ENCODE data around the gene TRIO. TPM values are rescaled to one million over a fixed set of nuclear protein-coding genes. Genes with fewer than 3 reads are reported as not detected.

The TRIO gene
- total and polyA plus RNA-seq, 2 donors, result 35.8 to 233 TPM

DNA sequence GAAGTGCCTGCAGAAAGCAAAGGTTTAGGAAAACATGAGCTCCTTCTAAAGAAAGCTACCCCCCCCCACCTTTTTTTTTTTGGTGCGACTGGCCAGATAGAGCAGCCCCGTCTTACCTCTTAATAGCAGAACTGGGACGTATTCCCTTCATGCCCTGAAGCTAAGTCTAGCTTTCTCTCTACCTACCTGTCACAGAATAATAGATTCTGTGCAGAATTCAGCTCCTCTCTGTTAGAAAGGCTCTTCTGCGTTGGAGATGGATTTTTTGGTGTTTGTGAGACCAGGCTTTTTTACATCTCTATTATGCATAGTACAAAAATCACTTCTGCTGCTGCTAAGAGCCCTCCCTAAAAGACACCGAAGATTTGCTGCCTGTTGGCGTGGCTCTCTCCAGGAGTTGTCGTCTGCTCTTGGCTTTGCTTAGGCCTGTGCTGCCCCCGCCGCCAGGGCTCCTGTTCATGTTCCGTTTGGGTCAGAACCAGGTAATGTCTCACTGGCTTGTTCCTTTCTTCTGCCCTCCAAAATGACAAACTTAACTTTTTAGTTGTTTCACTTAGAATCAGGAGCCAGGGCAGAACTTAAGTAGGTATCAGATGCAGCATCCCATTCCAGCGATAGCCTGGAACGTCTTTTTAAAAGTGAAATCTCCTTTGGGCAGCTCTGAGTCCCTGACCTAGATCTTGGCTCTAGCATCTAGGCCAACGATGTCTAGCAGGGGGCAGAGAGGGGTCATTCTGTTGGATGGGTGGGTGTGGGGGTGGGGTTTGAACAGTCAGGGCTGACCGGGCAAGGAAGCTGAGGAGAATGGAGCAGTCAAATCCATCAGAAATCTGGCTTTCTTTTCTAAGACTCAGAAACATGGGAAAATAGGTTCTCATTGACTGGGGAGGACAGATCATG lies 2.5 kb downstream of the TRIO start:
- WGBS, result 30% methylated on average over 14 of the region's 14 CpGs
- Histone ChIP-seq H3K36me3 (ENCODE audit: insufficient read depth) (no peaks in the 10 kb centered on the region), H3K27ac (ENCODE audit: low read depth) (peak overlapping the region; percentile 35), H3K4me1 (ENCODE audit: insufficient read depth) (no peaks in the 10 kb centered on the region), H3K4me3 (ENCODE audit: low read depth, low read length) (peak overlapping the region; percentile 94)
- DNase-seq (ENCODE audit: extremely low spot score), result no peak

DNA sequence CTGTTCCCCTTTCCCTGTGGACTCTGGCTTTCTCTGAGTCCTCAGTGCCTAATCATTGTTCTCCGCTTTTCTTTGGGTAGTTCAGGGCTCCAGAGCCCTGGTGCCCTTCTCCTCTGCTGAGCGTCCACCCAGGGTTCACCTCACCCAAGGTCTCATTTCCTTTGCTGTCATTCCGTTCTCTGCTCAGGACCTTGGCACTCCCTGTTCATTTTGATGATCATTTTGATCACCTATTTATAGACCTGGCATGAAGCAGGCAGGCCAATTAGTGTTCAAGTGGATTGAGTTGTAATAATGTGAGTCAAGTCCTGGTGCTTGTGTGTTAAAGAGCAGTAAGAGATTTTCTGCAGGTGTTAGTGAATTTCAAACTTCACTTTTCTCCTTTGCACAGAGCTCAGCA lies 3.6 kb downstream of the TRIO start:
- Histone ChIP-seq H3K27ac (ENCODE audit: low read depth) (no peak overlapping the region), H3K4me1 (ENCODE audit: insufficient read depth) (no peaks in the 10 kb centered on the region), H3K4me3 (ENCODE audit: low read depth, low read length) (no peak overlapping the region), H3K36me3 (ENCODE audit: insufficient read depth) (no peaks in the 10 kb centered on the region)
- DNase-seq (ENCODE audit: extremely low spot score), result no peak
- WGBS, result 82% methylated on average over 3 of the region's 3 CpGs

DNA sequence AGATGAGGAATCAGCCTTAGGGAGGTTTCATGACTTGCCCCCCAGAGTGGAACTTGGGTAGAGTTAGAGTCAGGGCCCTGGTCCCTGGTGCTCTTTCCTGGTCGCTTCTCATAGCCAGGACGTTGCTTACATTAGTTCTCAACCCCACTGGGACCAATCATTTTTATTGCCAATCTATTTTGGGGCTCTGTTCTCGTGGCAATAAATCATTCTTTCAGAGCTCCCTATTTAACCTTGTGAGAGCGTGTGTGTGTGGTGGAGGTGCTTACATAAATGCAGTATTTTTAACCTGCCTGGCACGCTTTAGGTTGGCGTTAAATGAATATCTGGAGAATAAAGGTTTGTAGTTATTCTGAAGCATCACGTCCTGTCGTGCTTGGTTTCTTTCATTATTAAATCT lies 4.1 kb downstream of the TRIO start:
- H3K36me3 ChIP-seq (ENCODE audit: insufficient read depth), result no peaks in the 10 kb centered on the region
- whole genome bisulfite sequencing, result 34% methylated on average over 8 of the region's 8 CpGs
- H3K27ac ChIP-seq (ENCODE audit: low read depth), result no peak overlapping the region
- H3K4me1 ChIP-seq (ENCODE audit: insufficient read depth), result no peaks in the 10 kb centered on the region
- no peak overlapping the region for H3K4me3 ChIP-seq (ENCODE audit: low read depth, low read length)
- no peak for DNase-seq (ENCODE audit: extremely low spot score)

DNA sequence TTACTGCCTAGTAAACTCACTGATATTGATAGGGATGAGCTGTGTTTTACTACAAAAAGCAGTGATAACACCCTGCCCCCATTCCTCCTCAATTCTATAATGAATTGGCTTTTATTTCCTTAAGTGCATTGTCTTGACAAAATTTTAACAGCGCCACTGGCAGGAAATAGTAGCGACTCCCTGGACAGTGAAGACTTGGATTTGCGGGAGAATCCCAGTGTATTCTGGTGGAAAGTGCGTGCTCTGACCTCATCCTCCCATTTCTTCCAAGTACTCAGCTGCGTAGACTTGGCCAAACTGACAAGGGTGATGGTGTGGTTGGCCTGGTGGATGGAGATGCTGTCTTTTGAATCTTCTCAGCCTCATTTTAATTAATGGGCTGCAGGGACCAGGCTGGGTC lies 5.3 kb downstream of the TRIO start:
- Histone ChIP-seq H3K27ac (ENCODE audit: low read depth) (no peak overlapping the region), H3K36me3 (ENCODE audit: insufficient read depth) (no peaks in the 10 kb centered on the region), H3K4me3 (ENCODE audit: low read depth, low read length) (no peak overlapping the region), H3K4me1 (ENCODE audit: insufficient read depth) (peaks cover under 1% of the 10 kb centered on the region)
- 93% methylated on average over 5 of the region's 5 CpGs for WGBS
- DNase-seq (ENCODE audit: extremely low spot score), result no peak

DNA sequence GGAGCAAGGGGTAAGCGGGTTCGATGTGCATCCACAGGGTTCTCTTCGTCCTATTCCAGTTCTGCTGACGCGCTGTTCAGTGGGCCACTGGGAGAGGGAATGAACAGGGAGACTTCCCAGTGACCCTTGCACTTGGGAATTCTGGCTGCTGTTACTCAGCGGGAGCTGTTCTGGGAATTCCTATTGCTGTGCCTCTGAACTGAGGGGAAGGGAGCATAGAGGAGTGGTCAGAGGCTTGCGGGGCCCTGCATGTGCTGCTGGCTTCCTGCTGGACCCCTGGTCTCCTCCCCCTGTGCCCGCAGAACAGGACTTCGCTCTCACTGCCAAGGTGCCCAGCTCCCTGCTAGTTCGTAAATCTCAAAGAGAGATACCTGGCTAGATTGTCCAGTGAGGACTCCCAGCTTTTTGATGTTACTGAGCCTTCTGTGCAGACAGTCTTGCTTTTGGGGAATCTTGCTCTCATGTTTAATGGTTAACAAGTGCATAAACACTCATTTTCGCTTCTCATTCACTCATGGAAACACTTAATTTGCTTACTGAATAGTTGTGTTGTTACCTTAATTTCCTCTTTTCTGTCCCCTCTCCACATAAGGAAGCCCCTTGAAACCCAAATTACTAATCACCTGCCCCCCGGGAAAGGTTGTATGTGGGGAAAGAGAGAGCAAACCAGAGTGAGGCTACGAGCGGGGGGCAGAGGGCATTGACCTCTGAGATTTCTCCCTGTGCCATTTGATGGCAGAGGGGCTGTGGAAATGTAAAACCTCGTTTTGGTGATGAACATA lies 5.9 kb downstream of the TRIO start:
- Histone ChIP-seq H3K36me3 (ENCODE audit: insufficient read depth) (no peaks in the 10 kb centered on the region), H3K4me3 (ENCODE audit: low read depth, low read length) (no peak overlapping the region), H3K27ac (ENCODE audit: low read depth) (no peak overlapping the region), H3K4me1 (ENCODE audit: insufficient read depth) (peaks cover 2% of the 10 kb centered on the region)
- DNase-seq (ENCODE audit: extremely low spot score), result no peak
- 87% methylated on average over 15 of the region's 15 CpGs for WGBS

DNA sequence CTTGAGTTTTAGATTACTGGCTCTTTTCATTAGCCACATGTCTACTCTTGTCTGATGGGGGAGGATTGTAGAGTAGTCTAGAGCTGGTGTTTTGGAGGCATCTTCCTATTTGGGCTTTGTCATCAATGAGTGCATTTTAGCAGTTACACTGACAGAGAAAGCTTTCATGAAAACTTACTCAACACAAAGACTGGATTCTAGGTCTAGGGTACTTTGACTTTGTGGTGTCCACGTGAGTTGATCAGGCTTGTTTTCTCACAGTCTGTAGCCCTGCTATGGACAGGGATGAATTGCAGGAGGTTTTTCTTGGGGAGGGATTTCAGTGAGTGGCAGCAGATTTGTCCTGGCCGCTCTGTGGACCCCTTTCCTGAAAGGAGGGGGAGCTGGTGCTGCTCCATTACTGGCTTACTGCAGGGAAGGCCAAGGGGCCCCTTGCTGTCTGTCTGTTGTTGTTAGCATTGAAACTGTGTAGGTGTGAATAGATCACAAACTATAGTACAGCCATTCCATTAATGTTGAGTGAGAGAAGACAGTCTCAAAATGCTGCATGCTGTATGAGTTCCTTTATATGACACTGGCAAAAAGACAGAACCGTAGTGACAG lies 6.6 kb downstream of the TRIO start:
- 79% methylated on average over 3 of the region's 3 CpGs for WGBS
- Histone ChIP-seq H3K27ac (ENCODE audit: low read depth) (no peak overlapping the region), H3K4me1 (ENCODE audit: insufficient read depth) (peaks cover 2% of the 10 kb centered on the region), H3K36me3 (ENCODE audit: insufficient read depth) (no peaks in the 10 kb centered on the region), H3K4me3 (ENCODE audit: low read depth, low read length) (no peak overlapping the region)
- no peak for DNase-seq (ENCODE audit: extremely low spot score)

DNA sequence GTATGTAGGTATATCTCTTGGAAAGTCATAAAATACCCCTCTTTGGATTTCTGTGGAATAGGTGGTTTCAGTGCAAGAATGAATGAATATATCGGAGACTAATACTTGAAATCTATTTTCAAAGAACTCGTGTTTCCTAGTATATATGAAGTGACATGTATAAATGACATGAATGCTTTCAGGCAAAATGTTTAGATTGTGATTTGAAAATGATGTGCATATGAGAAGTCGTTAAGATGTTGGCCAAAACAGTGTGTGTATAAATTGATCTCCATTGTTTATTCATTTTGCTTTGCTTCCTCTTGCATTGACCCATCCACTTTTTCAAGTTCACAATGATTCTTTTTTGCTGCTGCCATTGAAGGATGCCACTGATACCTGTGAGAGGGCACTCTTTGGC lies 8.3 kb downstream of the TRIO start:
- H3K4me1 ChIP-seq (ENCODE audit: insufficient read depth), result peaks cover 2% of the 10 kb centered on the region
- DNase-seq (ENCODE audit: extremely low spot score), result no peak
- H3K4me3 ChIP-seq (ENCODE audit: low read depth, low read length), result no peak overlapping the region
- no peak overlapping the region for H3K27ac ChIP-seq (ENCODE audit: low read depth)
- no peaks in the 10 kb centered on the region for H3K36me3 ChIP-seq (ENCODE audit: insufficient read depth)
- WGBS, result 82% methylated on average over 3 of the region's 3 CpGs

DNA sequence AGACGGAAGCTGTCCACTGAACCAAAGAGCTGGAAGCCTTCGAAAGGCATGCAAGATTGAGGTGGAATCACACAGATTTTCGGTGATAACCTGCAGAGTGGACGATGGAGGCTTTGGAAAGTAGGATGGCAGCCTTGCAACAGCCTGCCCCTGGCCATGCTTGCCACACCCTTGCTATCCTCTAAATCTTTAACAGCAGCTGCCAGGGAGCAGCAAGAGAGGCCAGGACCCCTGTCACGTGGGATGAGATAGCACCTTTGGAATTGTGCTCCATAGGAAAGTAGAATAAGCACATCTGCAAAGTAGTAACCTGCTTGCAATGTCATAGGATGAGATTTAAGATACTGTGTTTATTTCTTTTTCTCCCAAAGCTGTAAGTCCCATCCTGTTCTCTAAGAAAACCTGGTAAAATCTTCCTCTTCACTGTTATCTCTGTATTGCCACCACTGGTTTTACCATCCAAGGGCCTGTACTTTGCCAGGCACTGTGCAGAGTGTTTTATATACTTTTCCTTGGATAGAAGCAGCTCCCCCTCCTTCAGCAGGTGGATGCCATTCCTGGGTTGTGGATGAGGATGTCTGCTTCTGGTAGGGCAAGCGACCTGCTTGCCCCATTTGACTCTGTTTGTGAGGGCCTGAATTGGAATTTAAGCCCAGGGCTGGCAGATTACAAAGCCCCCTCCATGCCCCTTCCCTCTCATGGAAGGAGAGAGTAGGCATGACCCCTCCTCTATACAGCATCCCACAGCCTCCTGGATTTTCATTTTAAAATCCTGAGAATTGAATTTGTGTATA lies 10.1 kb downstream of the TRIO start:
- Histone ChIP-seq H3K36me3 (ENCODE audit: insufficient read depth) (no peaks in the 10 kb centered on the region), H3K27ac (ENCODE audit: low read depth) (no peak overlapping the region), H3K4me1 (ENCODE audit: insufficient read depth) (peaks cover 2% of the 10 kb centered on the region), H3K4me3 (ENCODE audit: low read depth, low read length) (no peak overlapping the region)
- WGBS, result 75% methylated on average over 6 of the region's 6 CpGs
- DNase-seq (ENCODE audit: extremely low spot score), result no peak

DNA sequence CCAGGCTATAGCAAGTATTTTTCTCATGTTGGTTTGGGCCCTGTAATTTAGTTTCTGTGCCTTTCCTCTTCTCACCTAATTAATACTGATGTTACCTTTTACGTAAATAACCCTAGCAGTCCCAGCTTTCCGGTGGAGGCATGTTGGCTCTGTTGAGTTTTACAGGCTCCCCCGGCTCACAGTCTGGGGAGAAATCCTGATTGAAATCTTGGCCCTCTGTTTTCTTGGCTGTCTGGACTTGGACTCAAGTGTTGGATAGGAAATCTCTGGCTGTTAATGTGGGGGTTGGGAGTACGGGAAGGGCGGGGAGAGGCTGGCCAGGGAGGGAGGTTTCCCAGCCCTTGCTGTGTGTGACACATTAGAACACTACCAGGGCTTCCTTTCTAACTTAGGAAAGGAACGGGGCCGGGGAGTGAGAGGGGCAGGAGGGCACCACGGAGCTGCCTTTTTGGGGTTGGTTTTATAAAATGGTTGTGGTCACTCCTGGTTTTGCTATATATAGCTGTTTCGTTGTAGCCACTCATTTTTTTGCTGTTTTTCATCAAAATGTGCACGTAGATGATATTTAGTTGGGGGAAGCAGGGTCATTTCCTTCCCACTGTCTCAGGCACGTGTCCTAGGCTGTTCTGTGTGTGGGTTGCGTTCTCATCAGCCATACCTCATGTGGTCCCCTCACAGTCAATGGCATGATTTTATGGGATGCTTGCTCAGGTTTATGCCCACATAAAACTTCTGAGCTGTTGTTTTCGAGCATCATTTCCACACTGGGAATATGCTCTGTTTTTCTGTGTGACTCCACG lies 11.0 kb downstream of the TRIO start:
- 18% methylated on average over 14 of the region's 14 CpGs for WGBS
- no peaks in the 10 kb centered on the region for H3K36me3 ChIP-seq (ENCODE audit: insufficient read depth)
- H3K4me3 ChIP-seq (ENCODE audit: low read depth, low read length), result no peak overlapping the region
- H3K4me1 ChIP-seq (ENCODE audit: insufficient read depth), result peaks cover 2% of the 10 kb centered on the region
- no peak for DNase-seq (ENCODE audit: extremely low spot score)
- H3K27ac ChIP-seq (ENCODE audit: low read depth), result peak overlapping the region; percentile 39

DNA sequence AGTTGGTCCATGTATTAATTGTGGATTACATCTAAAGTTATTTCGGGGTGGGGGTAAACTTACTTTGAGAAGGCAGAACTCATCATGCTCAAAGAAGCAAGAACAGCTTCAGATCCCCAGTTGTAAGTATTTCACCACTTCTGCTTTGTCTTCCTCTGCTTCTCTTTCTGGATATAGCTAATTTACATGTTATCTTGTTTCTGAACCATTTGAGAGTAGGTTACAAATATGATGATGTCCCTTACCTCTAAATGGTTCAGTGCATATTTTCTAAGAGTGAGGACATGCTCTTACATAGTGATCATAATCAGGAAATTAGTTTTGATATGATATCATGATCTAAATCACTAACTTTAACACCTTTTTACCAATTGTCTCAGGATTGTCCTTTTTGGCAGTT lies 11.9 kb downstream of the TRIO start:
- no peak overlapping the region for H3K4me3 ChIP-seq (ENCODE audit: low read depth, low read length)
- H3K27ac ChIP-seq (ENCODE audit: low read depth), result no peak overlapping the region
- DNase-seq (ENCODE audit: extremely low spot score), result no peak
- no peaks in the 10 kb centered on the region for H3K36me3 ChIP-seq (ENCODE audit: insufficient read depth)
- H3K4me1 ChIP-seq (ENCODE audit: insufficient read depth), result peaks cover 2% of the 10 kb centered on the region
- WGBS, result 91% methylated on average over 1 of the region's 1 CpG

DNA sequence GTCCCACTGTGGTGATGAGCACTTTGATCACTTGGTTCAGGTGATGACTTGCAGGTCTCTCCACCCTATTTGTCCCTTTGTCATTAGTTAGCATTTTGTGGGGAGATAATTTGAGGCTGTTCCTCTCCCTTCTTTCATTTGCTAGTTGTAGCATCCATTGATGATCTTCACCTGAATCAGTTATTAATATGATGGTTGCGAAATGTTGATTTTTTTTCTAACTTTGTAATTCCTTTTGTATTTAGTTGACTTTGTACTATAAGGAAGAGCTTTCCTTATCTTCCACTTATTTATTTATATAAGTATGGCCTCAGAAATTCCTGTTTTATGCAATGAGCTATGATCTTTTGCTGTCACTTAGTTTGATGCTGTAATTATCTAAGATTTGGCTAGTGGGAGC lies 12.6 kb downstream of the TRIO start:
- H3K4me1 ChIP-seq (ENCODE audit: insufficient read depth), result peaks cover 2% of the 10 kb centered on the region
- H3K27ac ChIP-seq (ENCODE audit: low read depth), result no peak overlapping the region
- no peak overlapping the region for H3K4me3 ChIP-seq (ENCODE audit: low read depth, low read length)
- 94% methylated on average over 1 of the region's 1 CpG for WGBS
- no peak for DNase-seq (ENCODE audit: extremely low spot score)
- H3K36me3 ChIP-seq (ENCODE audit: insufficient read depth), result no peaks in the 10 kb centered on the region

DNA sequence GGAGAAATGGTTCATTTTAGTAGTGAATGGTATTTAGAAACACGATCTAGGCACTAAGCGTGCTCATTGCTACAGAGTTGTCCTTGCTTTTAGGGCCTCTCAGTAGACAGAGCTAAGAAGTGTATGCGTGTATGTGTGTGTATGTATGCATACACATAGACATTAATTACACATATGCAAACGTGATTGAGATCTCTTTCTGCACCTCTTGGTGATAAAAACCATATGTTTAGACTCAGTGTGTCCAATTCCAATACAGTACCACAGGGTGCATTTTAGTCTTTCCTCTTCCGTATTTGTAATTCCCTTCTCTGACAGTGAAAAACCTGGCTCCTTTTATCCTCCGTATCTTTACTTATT lies 13.1 kb downstream of the TRIO start:
- Histone ChIP-seq H3K27ac (ENCODE audit: low read depth) (no peak overlapping the region), H3K4me1 (ENCODE audit: insufficient read depth) (peaks cover 2% of the 10 kb centered on the region), H3K4me3 (ENCODE audit: low read depth, low read length) (no peak overlapping the region), H3K36me3 (ENCODE audit: insufficient read depth) (no peaks in the 10 kb centered on the region)
- DNase-seq (ENCODE audit: extremely low spot score), result no peak
- WGBS, result 48% methylated on average over 6 of the region's 6 CpGs

Measured in urinary bladder (tissue), 4 donors.